Measurements from ENCODE around the gene BEND3. TPM values are rescaled to one million over a fixed set of nuclear protein-coding genes. Genes with fewer than 3 reads are reported as not detected.

Gene BEND3
- polyA plus RNA-seq, 1 donor from 2014 or later, result 5.7 TPM

- no peaks in the 10 kb centered on the region for H3K79me2 ChIP-seq (replicated peaks; ENCODE audit: insufficient read depth, low read length)
- H3K4me2 ChIP-seq (ENCODE audit: low read length), result no peak overlapping the region
- H3K9me3 ChIP-seq (ENCODE audit: low read length), result no peaks in the 10 kb centered on the region
- H3F3A ChIP-seq (ENCODE audit: insufficient read depth, low read length, poor library complexity, severe bottlenecking), result peaks cover 4% of the 10 kb centered on the region
- no peaks in the 10 kb centered on the region for H4K20me1 ChIP-seq (ENCODE audit: insufficient read depth)
- TF ChIP-seq EP300 (conservative IDR thresholded peaks at IDR 0.05; ENCODE audit: poor library complexity, severe bottlenecking) (no peak), REST (IDR thresholded peaks at IDR 0.05; ENCODE audit: borderline replicate concordance) (no peak), POLR2AphosphoS5 (IDR thresholded peaks at IDR 0.05) (no peak), EZH2 (IDR thresholded peaks at IDR 0.05; ENCODE audit: borderline replicate concordance, insufficient read depth, low read length, poor library complexity, severe bottlenecking) (no peak), RAD21 (conservative IDR thresholded peaks at IDR 0.05) (no peak), TAF1 (IDR thresholded peaks at IDR 0.05; ENCODE audit: low read depth) (no peak), SMC3 (conservative IDR thresholded peaks at IDR 0.05; ENCODE audit: poor library complexity) (no peak), MXI1 (conservative IDR thresholded peaks at IDR 0.05; ENCODE audit: poor library complexity, severe bottlenecking) (no peak), CTCF (IDR thresholded peaks at IDR 0.05; ENCODE audit: poor library complexity, severe bottlenecking) (no peak)
- H3K27ac ChIP-seq (ENCODE audit: low read length), result no peak overlapping the region
- no peak overlapping the region for H3K4me3 ChIP-seq (ENCODE audit: low read length)
- no peaks in the 10 kb centered on the region for H3K9me2 ChIP-seq (ENCODE audit: insufficient read depth, low read length)
- H3K27me3 ChIP-seq (ENCODE audit: insufficient read depth, low read depth, low read length), result no peaks in the 10 kb centered on the region
- no peak overlapping the region for H2AFZ ChIP-seq (ENCODE audit: low read depth, low read length)
- no peaks in the 10 kb centered on the region for H3K36me3 ChIP-seq (ENCODE audit: insufficient read depth, low read length)
- H3K9ac ChIP-seq (ENCODE audit: low read length), result no peak overlapping the region
Observed at GRCh38 chr6:107121266-107121665, 6.0 kb upstream of the BEND3 start.

- TF ChIP-seq SMC3 (conservative IDR thresholded peaks at IDR 0.05; ENCODE audit: poor library complexity), result no peak
- TF ChIP-seq EP300 (conservative IDR thresholded peaks at IDR 0.05; ENCODE audit: poor library complexity, severe bottlenecking), result no peak
- no peak for TF ChIP-seq REST (IDR thresholded peaks at IDR 0.05; ENCODE audit: borderline replicate concordance)
- no peak for TF ChIP-seq RAD21 (conservative IDR thresholded peaks at IDR 0.05)
- TF ChIP-seq TAF1 (IDR thresholded peaks at IDR 0.05; ENCODE audit: low read depth), result no peak
- no peak for TF ChIP-seq POLR2AphosphoS5 (IDR thresholded peaks at IDR 0.05)
- TF ChIP-seq CTCF (IDR thresholded peaks at IDR 0.05; ENCODE audit: poor library complexity, severe bottlenecking), result no peak
- TF ChIP-seq MXI1 (conservative IDR thresholded peaks at IDR 0.05; ENCODE audit: poor library complexity, severe bottlenecking), result no peak
- no peak for TF ChIP-seq EZH2 (IDR thresholded peaks at IDR 0.05; ENCODE audit: borderline replicate concordance, insufficient read depth, low read length, poor library complexity, severe bottlenecking)
- no peaks in the 10 kb centered on the region for H3K9me3 ChIP-seq (ENCODE audit: low read length)
- peaks cover 7% of the 10 kb centered on the region for H3F3A ChIP-seq (ENCODE audit: insufficient read depth, low read length, poor library complexity, severe bottlenecking)
Observed at GRCh38 chr6:107120404-107120803, 5.1 kb upstream of the BEND3 start.

More at GRCh38 chr6:107120404-107120803, 5.1 kb upstream of the BEND3 start:
- Histone ChIP-seq H3K9ac (ENCODE audit: low read length) (no peak overlapping the region), H3K4me2 (ENCODE audit: low read length) (no peak overlapping the region), H3K27ac (ENCODE audit: low read length) (no peak overlapping the region), H3K27me3 (ENCODE audit: insufficient read depth, low read depth, low read length) (no peaks in the 10 kb centered on the region), H3K9me2 (ENCODE audit: insufficient read depth, low read length) (no peaks in the 10 kb centered on the region), H4K20me1 (ENCODE audit: insufficient read depth) (no peaks in the 10 kb centered on the region), H2AFZ (ENCODE audit: low read depth, low read length) (no peak overlapping the region), H3K79me2 (replicated peaks; ENCODE audit: insufficient read depth, low read length) (no peaks in the 10 kb centered on the region), H3K4me3 (ENCODE audit: low read length) (no peak overlapping the region), H3K36me3 (ENCODE audit: insufficient read depth, low read length) (no peaks in the 10 kb centered on the region)
